Measurements from ENCODE around the gene MAP3K14. TPM values are rescaled to one million over a fixed set of nuclear protein-coding genes. Genes with fewer than 3 reads are reported as not detected.
A peak's percentile ranks its signal among the peaks of the same experiment; 100 is the strongest.

The MAP3K14 gene
- total RNA-seq, 1 experiment from 2014 or later, result 16.8 TPM

DNA sequence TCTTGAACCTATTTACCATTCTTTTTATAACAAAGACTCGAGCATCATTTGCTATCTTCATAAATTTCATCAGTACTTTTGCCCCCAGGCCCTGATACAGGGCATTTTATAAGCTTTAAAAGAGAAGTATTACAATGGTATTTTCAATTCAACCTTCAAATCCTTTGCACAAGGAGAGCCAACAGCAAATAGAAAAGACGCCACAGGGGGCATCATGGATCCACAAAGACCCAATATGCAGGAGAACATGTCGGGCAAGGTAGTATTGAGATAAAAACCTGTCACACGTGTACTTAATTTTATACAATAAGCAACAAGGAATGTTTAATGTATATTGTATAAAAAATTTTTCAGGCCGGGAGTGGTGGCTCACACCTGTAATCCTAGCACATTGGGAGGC is 10.2 kb downstream of the MAP3K14 start:
- no peak for ATAC-seq
- Histone ChIP-seq H3K4me2 (ENCODE audit: low read length) (no peak overlapping the region), H3K9me3 (ENCODE audit: low read length) (no peaks in the 10 kb centered on the region), H4K20me1 (ENCODE audit: low read length) (peaks cover 26% of the 10 kb centered on the region; the same call in 1 of the 2 replicates), H3K9ac (ENCODE audit: low read length) (no peak overlapping the region), H3K27ac (ENCODE audit: low read length) (0 out of 2 replicates have a peak overlapping the region, but pooled peaks have one; percentile 13), H3F3A (ENCODE audit: low read length, unreplicated experiment) (peaks cover 16% of the 10 kb centered on the region), H3K4me1 (ENCODE audit: insufficient read depth, low read length) (peaks cover 46% of the 10 kb centered on the region), H3K36me3 (ENCODE audit: low read depth, low read length) (peaks cover 29% of the 10 kb centered on the region), H3K79me2 (ENCODE audit: low read length) (peaks cover 97% of the 10 kb centered on the region), H3K9me2 (replicated peaks; ENCODE audit: low read length) (no peaks in the 10 kb centered on the region), H2AFZ (ENCODE audit: low read length) (no peak overlapping the region), H3K27me3 (ENCODE audit: low read length) (no peaks in the 10 kb centered on the region), H3K4me3 (ENCODE audit: low read length) (no peak overlapping the region)
- ChIA-PET CTCF (interaction anchor here (0.6 to 1.0 kb wide), 2 partner anchors 13 to 181 kb away, joined by 3 to 5 read pairs; no protein-coding TSS in a partner anchor), POLR2A (ENCODE audit: unreplicated experiment) (interaction anchor here (1.6 kb wide), 1 partner anchor 10 kb away, joined by 11 read pairs; the partner anchor contains the start of gene MAP3K14)
- BruUV-seq (replicated peaks), result no TSS peak
- intact Hi-C loops (cut with micrococcal nuclease), result no loop called here
- DNase-seq, result no peak
- TF ChIP-seq, protein P1, sequence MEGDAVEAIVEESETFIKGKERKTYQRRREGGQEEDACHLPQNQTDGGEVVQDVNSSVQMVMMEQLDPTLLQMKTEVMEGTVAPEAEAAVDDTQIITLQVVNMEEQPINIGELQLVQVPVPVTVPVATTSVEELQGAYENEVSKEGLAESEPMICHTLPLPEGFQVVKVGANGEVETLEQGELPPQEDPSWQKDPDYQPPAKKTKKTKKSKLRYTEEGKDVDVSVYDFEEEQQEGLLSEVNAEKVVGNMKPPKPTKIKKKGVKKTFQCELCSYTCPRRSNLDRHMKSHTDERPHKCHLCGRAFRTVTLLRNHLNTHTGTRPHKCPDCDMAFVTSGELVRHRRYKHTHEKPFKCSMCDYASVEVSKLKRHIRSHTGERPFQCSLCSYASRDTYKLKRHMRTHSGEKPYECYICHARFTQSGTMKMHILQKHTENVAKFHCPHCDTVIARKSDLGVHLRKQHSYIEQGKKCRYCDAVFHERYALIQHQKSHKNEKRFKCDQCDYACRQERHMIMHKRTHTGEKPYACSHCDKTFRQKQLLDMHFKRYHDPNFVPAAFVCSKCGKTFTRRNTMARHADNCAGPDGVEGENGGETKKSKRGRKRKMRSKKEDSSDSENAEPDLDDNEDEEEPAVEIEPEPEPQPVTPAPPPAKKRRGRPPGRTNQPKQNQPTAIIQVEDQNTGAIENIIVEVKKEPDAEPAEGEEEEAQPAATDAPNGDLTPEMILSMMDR (conservative IDR thresholded peaks at IDR 0.05; ENCODE audit: low read depth, low read length), result peak; percentile 40; the same call in 1 of the 2 replicates
- TF ChIP-seq EZH2phosphoT487 (IDR thresholded peaks at IDR 0.05; ENCODE audit: borderline replicate concordance, low read length), result no peak

DNA sequence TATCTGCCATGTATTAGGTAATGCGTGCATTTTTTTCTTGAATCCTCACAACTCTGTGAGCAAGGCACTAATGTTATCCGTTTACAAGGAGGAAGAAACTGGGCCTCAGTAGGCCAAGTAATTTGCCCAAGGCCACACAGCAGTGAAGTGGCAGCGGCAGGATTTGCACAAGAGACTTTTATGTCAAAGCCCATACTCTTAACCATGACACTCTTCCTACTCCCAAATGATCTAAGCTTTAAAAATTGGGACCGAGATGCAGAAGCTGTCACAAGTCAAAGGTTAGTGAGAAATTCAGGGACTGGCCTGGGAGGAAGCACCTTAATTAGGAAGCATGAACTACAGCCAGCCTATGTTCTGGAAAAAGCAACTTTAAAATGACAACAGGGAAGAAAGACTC is 10.7 kb downstream of the MAP3K14 start:
- peaks cover 41% of the 10 kb centered on the region for H3K4me1 ChIP-seq (ENCODE audit: insufficient read depth, low read length)

DNA sequence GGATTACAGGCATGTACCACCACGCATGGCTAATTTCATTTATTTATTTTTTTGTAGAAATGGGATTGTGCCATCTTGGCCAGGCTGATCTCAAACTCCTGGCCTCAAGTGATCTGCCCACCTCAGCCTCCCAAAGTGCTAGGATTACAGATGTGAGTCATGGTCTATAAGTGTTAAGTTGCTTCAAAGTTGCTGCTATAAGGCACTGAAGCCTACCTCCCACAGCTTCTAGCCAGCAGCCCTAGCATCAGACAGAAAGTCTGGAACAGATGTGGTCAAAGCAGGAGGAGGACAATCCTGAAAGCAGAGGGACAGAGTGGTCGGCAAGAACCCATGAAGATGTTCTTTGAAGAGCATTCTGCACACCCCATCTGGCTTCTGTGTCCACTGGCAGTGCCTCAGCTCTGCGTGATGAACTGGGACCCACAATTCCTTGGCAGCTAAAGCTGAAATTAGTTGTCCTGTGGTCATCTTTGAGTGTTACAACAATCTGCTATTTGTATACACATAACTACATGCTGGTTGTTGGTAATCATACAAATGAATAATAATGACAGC is 11.2 kb downstream of the MAP3K14 start:
- H3K27me3 ChIP-seq (ENCODE audit: low read length), result no peaks in the 10 kb centered on the region
- TF ChIP-seq, protein P1 (conservative IDR thresholded peaks at IDR 0.05; ENCODE audit: low read depth, low read length), result no peak
- TF ChIP-seq EZH2phosphoT487 (IDR thresholded peaks at IDR 0.05; ENCODE audit: borderline replicate concordance, low read length), result no peak
- no peak for TF ChIP-seq EZH2 (IDR thresholded peaks at IDR 0.05; ENCODE audit: low read length, unreplicated experiment)
- no peak overlapping the region for H2AFZ ChIP-seq (ENCODE audit: low read length)
- H4K20me1 ChIP-seq (ENCODE audit: low read length), result peaks cover 20% of the 10 kb centered on the region; the same call in 1 of the 2 replicates
- H3K9me3 ChIP-seq (ENCODE audit: low read length), result no peaks in the 10 kb centered on the region
- ATAC-seq (no peak), DNase-seq (no peak)
- CTCF ChIA-PET, result no interaction called here
- POLR2A ChIA-PET (ENCODE audit: unreplicated experiment), result no interaction called here
- no peaks in the 10 kb centered on the region for H3K9me2 ChIP-seq (replicated peaks; ENCODE audit: low read length)
- H3K4me2 ChIP-seq (ENCODE audit: low read length), result no peak overlapping the region
- intact Hi-C loops (cut with micrococcal nuclease), result no loop called here
- BruUV-seq (replicated peaks), result no TSS peak
- peaks cover 10% of the 10 kb centered on the region for H3F3A ChIP-seq (ENCODE audit: low read length, unreplicated experiment)
- H3K4me3 ChIP-seq (ENCODE audit: low read length), result no peak overlapping the region
- peaks cover 21% of the 10 kb centered on the region for H3K36me3 ChIP-seq (ENCODE audit: low read depth, low read length)
- no peak overlapping the region for H3K27ac ChIP-seq (ENCODE audit: low read length)
- peaks cover 96% of the 10 kb centered on the region for H3K79me2 ChIP-seq (ENCODE audit: low read length)
- no peak overlapping the region for H3K9ac ChIP-seq (ENCODE audit: low read length)
- H3K4me1 ChIP-seq (ENCODE audit: insufficient read depth, low read length), result peaks cover 36% of the 10 kb centered on the region

More for the DNA sequence above, 10.7 kb downstream of the MAP3K14 start:
- Histone ChIP-seq H3K36me3 (ENCODE audit: low read depth, low read length) (peaks cover 26% of the 10 kb centered on the region), H3F3A (ENCODE audit: low read length, unreplicated experiment) (peaks cover 10% of the 10 kb centered on the region), H3K27ac (ENCODE audit: low read length) (no peak overlapping the region), H3K9me2 (replicated peaks; ENCODE audit: low read length) (no peaks in the 10 kb centered on the region), H3K4me2 (ENCODE audit: low read length) (no peak overlapping the region), H3K79me2 (ENCODE audit: low read length) (peaks cover 97% of the 10 kb centered on the region), H3K9me3 (ENCODE audit: low read length) (no peaks in the 10 kb centered on the region), H3K9ac (ENCODE audit: low read length) (no peak overlapping the region), H3K4me3 (ENCODE audit: low read length) (no peak overlapping the region), H3K27me3 (ENCODE audit: low read length) (no peaks in the 10 kb centered on the region), H4K20me1 (ENCODE audit: low read length) (peaks cover 21% of the 10 kb centered on the region; the same call in 1 of the 2 replicates), H2AFZ (ENCODE audit: low read length) (no peak overlapping the region)
- ATAC-seq (no peak), DNase-seq (no peak)
- intact Hi-C loops (cut with micrococcal nuclease), result no loop called here
- POLR2A ChIA-PET (ENCODE audit: unreplicated experiment), result interaction anchor here (1.6 kb wide), 1 partner anchor 11 kb away, joined by 11 read pairs; the partner anchor contains the start of gene MAP3K14
- no TSS peak for BruUV-seq (replicated peaks)
- no peak for TF ChIP-seq EZH2 (IDR thresholded peaks at IDR 0.05; ENCODE audit: low read length, unreplicated experiment)
- TF ChIP-seq EZH2phosphoT487 (IDR thresholded peaks at IDR 0.05; ENCODE audit: borderline replicate concordance, low read length), result no peak
- TF ChIP-seq, protein P1 (conservative IDR thresholded peaks at IDR 0.05; ENCODE audit: low read depth, low read length), result no peak
- CTCF ChIA-PET, result no interaction called here
